Measurements from ENCODE around the gene RNF141. TPM values are rescaled to one million over a fixed set of nuclear protein-coding genes. Genes with fewer than 3 reads are reported as not detected.

RNF141 gene
- total RNA-seq, 1 donor from 2014 or later = 8.7 TPM

GRCh38 chr11:10498426-10499250 is 42.3 kb downstream of the RNF141 start:
- intact Hi-C loops (cut with micrococcal nuclease) = no loop called here

GRCh38 chr11:10498022-10498400 is 43.0 kb downstream of the RNF141 start:
- intact Hi-C loops (cut with micrococcal nuclease) = no loop called here

- intact Hi-C loops (cut with micrococcal nuclease) = no loop called here
Observed at GRCh38 chr11:10497371-10498021, 43.5 kb downstream of the RNF141 start.

- intact Hi-C loops (cut with micrococcal nuclease) = no loop called here
Observed at GRCh38 chr11:10496296-10496936, 44.6 kb downstream of the RNF141 start.

GRCh38 chr11:10495464-10495786 is 45.6 kb downstream of the RNF141 start:
- intact Hi-C loops (cut with micrococcal nuclease) = no loop called here

GRCh38 chr11:10494636-10495463 is 46.1 kb downstream of the RNF141 start:
- intact Hi-C loops (cut with micrococcal nuclease) = no loop called here

DNA sequence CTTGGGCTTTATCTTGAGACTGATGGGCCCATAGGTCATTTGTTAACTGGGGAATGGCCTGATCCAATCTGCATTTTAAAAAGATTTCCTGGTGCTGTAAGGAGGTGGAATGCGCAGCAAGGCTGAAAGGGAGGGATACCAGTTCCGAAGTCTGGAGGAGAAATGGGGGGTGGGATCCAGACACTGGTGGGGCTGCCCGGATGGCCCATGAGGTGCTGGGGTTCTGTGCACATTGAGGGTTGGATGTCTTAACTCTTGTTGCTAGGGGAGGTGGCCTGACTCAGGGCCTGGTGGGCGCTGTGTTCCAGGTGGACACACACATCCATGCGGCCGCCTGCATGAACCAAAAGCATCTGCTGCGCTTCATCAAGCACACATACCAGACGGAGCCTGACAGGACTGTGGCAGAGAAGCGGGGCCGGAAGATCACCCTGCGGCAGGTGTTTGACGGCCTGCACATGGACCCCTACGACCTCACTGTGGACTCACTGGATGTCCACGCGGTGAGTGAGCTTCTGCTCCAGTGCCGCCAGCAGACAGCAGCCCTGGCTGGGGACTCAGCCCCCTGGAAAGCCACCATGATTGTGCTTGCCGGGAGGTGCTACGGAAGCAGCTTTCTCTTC is 47.8 kb downstream of the RNF141 start:
- intact Hi-C loops (cut with micrococcal nuclease) = no loop called here

GRCh38 chr11:10492084-10492483 is 48.9 kb downstream of the RNF141 start:
- intact Hi-C loops (cut with micrococcal nuclease) = no loop called here

DNA sequence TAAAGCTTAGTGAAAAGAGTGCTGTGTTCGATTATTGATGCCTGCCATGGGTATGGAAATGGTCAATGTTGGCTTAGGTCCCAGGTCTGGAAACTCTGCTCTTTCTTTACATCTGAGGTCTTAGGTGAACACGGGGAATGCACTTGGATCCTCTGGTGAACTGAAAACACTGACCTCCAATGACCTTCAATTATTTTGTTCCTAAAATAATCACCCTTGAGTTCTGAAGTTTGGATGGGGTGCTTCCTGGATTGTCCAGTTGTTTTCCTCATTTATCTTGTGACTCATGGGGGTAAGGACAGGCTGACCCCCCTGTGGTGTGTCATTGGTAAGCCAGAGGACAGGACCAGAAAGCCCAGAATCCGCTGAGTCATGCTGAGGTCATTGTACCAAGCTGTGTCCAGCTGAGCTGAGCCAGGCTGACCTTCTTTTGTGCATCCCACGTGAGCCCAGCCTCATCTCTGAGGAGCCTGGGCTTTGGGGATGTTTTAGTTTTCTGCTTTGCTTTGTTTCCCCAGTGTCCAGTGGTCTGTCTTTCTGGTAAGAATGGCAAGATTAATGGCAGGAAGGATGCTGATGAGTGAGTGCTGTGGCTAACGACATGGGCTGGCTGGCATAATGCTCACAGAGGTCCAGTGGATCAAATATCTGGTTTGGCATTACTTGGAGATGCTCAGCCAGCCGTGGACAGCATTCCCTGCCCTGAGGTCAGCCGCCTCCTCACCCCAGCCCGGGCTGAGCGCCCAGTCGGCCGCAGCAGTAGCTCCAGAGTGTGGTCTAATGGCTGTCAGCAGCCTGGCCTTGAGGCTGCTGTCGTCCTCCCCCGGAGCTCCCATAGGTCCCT is 50.4 kb downstream of the RNF141 start:
- intact Hi-C loops (cut with micrococcal nuclease) = no loop called here

DNA sequence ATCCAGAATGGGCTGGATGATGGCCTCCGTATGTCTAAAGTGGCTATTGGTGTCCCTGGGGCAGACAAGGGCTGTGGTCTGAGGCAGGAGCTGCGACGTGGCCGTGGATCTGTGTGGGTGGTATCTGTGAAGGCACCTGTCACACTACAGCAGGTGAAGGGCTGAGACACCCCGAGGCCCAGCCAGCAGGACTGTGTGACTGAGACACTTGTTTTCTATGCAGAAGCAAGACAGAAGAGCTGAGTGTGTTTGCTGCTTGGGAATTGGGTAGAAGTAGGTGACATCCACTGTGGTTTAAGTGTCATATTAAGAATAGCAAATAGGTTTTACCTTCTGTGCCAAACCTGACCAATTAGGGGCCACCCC is 51.0 kb downstream of the RNF141 start:
- intact Hi-C loops (cut with micrococcal nuclease) = no loop called here

DNA sequence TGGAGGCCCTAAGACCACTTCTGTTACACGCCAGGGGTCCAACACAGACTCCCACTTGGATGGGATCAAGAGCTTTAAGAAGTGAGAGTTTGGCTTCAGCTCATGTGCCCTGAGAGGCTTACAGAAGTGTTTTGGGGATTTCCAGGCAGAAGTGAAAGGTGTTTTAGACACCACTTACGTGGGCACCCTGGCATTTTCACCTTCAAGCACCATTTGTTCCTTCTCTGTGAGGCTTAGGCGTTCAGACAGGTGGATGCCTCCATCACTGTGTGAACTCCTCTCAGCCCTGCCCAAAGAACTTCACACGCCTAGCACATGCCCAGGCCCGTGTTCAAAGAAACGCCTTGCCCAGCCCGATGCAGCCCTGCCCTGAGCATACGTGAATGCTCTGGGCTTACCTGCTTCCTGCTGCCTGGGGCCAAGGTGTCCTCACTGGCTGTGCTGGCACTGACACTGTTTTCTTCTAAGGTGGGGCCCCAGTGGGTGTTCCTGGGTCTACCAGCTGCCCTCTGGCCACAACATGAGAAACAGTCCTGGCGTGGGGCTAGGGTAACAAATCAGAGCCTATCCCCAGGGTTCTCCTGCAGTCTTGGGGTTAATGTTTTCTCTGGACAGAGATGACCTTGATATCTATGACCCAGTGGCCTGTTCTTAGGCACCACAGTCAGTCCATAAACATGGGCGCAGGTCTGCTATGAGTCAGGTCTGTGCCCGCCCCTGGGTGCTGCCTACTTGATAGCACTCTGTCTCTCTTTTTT is 51.9 kb downstream of the RNF141 start:
- intact Hi-C loops (cut with micrococcal nuclease) = no loop called here

DNA sequence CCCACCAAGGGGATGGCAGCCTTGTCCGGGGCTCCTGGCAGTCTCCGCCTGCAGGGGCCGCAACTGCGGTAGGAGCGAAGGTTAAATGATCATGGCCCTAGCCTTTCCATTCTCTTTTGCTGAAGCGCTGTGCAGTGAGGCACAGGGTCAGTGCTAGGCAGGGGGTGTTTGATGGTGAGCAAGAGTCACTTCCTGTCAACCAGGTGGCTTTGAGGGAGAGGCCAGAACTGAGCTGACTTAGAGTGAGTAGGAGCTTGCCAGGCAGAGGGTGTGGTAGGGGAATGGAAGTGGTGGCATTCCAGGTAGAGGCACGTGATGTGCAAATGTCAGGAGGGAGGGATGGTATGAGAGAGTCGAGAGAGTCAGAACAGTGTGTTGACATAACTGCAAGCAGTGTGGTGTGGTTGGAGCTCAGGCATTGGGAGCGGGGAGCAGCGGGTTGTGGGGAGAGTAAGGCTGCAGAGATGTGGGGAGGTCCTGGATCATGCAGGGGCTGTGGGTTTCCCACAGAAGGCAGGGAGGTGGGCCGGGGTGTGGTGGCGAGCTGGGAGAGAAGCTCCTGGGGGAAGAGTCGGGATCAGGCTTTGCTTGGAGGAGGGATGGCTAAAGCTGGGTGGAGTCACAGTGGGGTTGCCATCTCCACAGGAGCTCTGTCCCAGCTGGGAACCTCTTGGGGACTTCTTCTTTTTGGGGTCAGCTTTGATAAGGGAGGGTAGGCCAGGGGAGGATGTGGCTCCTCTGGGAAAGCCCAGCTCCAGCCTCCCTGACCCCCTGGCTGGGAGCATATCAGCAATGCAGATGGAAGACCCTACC is 52.7 kb downstream of the RNF141 start:
- intact Hi-C loops (cut with micrococcal nuclease) = no loop called here

- intact Hi-C loops (cut with micrococcal nuclease) = no loop called here
Observed at GRCh38 chr11:10487002-10487647, 53.9 kb downstream of the RNF141 start.

GRCh38 chr11:10486161-10486840 is 54.7 kb downstream of the RNF141 start:
- intact Hi-C loops (cut with micrococcal nuclease) = no loop called here

DNA sequence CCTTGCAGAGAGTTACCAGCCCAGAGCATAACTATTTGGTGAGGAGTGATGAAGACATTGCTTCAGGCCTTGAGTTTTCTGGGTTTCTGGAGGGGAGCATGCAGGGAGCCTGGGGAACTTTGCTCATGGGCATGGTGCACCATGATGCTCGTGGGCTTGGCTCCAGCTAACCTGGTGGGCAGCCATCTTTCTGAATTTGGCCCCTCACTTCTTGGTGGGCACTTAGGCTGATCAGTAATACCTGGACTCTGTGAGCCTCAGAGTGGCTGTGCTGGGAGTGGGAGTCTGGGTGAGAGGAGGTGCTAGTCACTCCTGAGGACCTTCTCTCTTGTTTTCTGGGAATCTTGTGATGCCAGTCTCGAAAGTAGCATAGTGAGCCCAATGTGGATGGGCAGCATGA is 55.3 kb downstream of the RNF141 start:
- intact Hi-C loops (cut with micrococcal nuclease) = no loop called here

- intact Hi-C loops (cut with micrococcal nuclease) = no loop called here
Observed at GRCh38 chr11:10484461-10485180, 56.4 kb downstream of the RNF141 start.

DNA sequence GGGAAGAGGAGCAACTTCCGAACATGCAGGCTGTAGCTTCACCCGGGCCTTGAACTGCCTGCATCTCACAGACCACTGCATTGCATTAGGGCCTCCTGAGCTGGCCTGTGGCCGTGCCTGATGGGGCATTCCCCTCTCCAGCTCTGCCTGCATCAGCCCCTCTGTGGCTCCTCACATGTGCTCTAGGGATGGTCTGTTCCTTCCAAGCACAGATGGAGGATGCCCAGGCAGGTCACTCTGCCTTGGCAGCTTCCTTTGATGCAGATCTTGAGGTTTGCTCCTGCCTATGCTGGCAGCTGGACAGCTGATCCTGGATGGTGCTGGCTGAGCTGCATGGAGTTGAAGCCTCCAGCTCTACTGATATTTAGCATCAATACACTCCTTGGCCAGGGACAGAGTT is 57.4 kb downstream of the RNF141 start:
- intact Hi-C loops (cut with micrococcal nuclease) = no loop called here
